ENCODE measurements around the gene GRIK4.

Gene GRIK4

DNA sequence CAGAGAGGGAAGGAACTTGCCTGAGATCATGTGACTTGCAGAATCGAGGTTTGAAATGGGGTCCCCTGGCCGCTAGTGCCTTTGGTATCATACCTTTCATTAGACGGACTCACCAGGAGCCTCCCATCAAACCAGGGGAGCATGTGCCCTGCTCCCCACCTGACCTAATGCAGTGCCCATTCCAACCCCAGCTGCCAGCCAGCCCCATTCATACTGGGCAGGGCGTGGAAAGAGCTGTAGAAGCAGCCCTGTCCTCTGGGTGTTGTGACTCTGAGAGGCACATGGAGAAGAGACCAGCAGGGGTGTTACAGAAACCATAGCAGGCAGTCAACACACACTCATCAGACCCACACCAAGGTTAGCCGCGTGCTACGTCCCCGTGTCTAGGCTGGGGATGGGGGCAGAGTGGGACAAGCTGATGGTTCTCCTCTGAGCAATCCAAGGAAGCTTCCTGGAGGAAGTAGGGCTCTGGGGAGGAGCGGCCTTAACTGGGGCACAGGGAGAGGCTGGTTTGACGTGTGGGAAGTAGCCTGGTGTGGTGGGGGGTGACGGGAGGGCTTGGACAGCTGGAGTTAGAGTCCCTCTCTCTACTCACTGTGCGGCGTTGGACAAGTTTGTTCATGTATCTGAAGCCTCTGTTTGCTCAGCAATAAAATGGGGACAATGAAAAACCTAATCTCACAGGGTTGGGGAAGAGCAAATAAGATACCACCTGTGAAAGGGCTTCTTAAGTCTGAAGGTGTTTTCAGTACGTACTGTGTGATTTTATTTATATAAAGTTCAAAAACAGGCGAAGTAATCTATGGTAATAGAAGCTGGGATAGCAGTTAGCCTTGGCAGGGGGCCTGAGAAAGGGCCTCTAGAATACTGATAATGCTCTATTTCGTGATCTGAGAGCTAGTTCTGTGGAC is 14.0 kb downstream of the GRIK4 start:
- TF ChIP-seq, protein P1, sequence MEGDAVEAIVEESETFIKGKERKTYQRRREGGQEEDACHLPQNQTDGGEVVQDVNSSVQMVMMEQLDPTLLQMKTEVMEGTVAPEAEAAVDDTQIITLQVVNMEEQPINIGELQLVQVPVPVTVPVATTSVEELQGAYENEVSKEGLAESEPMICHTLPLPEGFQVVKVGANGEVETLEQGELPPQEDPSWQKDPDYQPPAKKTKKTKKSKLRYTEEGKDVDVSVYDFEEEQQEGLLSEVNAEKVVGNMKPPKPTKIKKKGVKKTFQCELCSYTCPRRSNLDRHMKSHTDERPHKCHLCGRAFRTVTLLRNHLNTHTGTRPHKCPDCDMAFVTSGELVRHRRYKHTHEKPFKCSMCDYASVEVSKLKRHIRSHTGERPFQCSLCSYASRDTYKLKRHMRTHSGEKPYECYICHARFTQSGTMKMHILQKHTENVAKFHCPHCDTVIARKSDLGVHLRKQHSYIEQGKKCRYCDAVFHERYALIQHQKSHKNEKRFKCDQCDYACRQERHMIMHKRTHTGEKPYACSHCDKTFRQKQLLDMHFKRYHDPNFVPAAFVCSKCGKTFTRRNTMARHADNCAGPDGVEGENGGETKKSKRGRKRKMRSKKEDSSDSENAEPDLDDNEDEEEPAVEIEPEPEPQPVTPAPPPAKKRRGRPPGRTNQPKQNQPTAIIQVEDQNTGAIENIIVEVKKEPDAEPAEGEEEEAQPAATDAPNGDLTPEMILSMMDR (IDR thresholded peaks at IDR 0.05; ENCODE audit: insufficient read depth, low read depth, low read length, missing control alignments), result no peak
- no peak for DNase-seq (ENCODE audit: low read depth)
- H3K4me3 ChIP-seq (ENCODE audit: low read depth, low read length), result no peak overlapping the region

DNA sequence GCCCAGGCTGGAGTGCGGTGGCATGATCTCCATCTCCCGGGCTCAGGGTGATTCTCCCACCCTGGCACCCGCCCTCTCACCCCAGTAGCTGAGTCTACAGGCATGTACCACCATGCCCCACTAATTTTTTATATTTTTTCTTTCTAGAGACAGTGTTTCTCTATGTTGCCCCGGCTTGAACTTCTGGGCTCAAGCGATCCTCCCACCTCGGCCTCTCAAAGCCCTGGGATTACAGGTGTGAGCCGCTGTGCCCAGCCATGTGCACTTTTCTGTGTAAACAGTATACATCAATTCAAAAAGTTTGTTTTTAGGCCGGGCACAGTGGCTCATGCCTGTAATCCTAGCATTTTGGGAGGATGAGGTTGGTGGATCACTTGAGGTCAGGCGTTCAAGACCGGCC is 14.7 kb downstream of the GRIK4 start:
- TF ChIP-seq, protein P1 (IDR thresholded peaks at IDR 0.05; ENCODE audit: insufficient read depth, low read depth, low read length, missing control alignments), result no peak
- H3K4me3 ChIP-seq (ENCODE audit: low read depth, low read length), result no peak overlapping the region
- no peak for DNase-seq (ENCODE audit: low read depth)

DNA sequence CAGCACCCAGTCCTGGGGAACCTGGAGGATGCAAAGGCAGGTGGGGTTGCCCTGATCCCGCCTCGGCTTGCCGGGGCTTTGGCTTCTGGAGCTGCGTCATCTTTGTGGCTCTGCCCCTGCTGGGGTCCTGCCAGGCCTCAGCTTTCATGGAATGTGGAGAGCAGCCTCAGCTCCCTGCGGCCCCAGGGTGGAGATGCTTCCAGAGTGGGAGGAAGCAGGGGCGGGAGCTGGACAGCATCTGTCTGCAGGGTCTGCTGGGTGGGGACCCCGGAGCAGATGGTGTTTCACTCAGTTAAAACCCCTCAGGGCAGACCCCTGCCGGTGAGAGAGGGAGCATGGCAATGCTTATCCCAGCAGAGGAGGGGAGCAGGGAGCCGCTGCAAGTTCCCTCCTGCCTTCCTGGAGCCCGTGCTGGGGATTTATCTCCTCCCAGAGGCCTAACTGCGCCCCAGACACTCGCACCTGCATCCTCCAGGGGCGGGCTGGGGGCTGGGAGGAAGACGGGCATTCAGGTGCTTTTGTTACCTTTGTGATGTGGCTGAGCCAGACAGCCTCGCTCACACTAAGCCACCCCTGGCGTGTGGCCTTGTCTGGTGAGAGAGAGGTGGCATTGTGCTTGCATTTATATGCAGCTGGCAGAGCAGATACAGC is 15.7 kb downstream of the GRIK4 start:
- H3K4me3 ChIP-seq (ENCODE audit: low read depth, low read length), result no peak overlapping the region
- no peak for DNase-seq (ENCODE audit: low read depth)
- TF ChIP-seq, protein P1 (IDR thresholded peaks at IDR 0.05; ENCODE audit: insufficient read depth, low read depth, low read length, missing control alignments), result no peak

DNA sequence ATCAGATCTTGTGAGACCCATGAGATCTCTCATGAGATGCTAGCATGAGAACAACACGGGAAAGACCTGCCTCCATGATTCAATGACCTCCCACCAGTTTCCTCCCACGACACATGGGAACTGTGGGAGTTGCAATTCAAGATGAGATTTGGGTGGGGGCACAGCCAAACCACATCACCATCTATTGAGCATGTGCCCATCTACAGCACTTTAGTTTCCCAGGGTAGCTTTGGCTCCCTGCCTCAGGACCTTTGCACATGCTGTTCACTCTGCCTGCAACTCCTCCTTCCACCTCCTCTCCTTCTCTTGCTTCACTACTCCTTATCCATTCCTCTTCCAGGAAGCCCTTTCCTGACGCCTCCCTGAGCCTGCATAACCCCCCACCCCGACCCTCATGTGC is 17.2 kb downstream of the GRIK4 start:
- TF ChIP-seq, protein P1 (IDR thresholded peaks at IDR 0.05; ENCODE audit: insufficient read depth, low read depth, low read length, missing control alignments), result no peak
- no peak overlapping the region for H3K4me3 ChIP-seq (ENCODE audit: low read depth, low read length)
- DNase-seq (ENCODE audit: low read depth), result no peak

DNA sequence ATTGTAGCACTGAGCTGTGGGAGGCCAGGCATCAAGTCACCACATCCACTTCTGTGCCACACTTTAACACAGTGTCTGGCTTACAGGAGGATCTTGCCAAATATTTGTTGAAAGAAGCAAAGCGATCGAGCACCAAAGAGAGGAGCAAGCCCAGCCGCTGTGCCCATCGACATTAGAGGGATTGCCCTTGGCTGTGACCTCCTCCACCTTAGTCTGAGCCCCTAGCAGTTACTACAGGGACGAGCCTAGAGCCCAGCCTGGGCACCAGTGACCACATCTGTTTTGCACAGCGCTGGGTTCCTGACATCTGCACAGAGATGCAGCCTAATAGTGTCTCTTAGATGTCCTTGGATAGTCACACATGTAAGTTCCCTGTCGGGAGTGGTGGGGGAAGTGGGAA is 17.7 kb downstream of the GRIK4 start:
- H3K4me3 ChIP-seq (ENCODE audit: low read depth, low read length), result no peak overlapping the region
- no peak for DNase-seq (ENCODE audit: low read depth)
- TF ChIP-seq, protein P1 (IDR thresholded peaks at IDR 0.05; ENCODE audit: insufficient read depth, low read depth, low read length, missing control alignments), result no peak

DNA sequence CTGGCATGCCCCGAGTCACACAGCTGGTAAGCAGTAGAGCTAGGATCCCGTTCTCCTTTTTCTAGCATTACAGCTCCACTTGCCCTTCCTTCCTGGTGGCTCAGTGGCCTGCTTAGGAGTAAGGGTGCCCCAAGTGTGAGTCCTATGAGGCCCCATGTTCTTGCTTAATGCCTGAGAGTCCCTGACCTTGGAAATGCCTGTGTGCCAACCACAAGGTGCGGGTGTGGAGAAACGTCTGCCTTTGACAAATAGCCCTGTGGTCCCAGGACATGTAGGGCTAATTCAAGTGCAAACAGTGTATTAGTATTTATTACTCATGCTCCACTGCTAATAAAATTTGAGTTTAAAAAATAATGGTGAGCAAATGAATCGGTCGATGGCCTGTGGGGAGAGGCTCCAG is 18.4 kb downstream of the GRIK4 start:
- no peak for DNase-seq (ENCODE audit: low read depth)
- TF ChIP-seq, protein P1 (IDR thresholded peaks at IDR 0.05; ENCODE audit: insufficient read depth, low read depth, low read length, missing control alignments), result no peak
- H3K4me3 ChIP-seq (ENCODE audit: low read depth, low read length), result no peak overlapping the region

All from GM12865 (cell line).